Neural crest cell (in vitro differentiated cells): Measurements from ENCODE around the gene ABCA2. TPM values are rescaled to one million over a fixed set of nuclear protein-coding genes. Genes with fewer than 3 reads are reported as not detected.
"Not testable (repeated sequence)": the region's sequence is repeated elsewhere in the genome, so short reads cannot be mapped to it uniquely, and the experiment has no call there.

Source experiments
- DNase-seq: peaks from one replicate; pipeline ENCODE4 v3.0.0; 2021; ENCODE audit warnings: low read depth, mixed read lengths, low spot score
- H3K27ac Mint-ChIP-seq: one replicate; pipeline ENCODE4 v1.8.0; 2021; ENCODE audit warnings: mild to moderate bottlenecking, mixed read lengths; ENCODE audit not compliant: unreplicated experiment
- H3K27me3 Mint-ChIP-seq: 2 replicates; pipeline ENCODE4 v1.8.0; 2021; ENCODE audit warnings: low read depth, mild to moderate bottlenecking, mixed read lengths
- H3K36me3 Mint-ChIP-seq: 2 replicates; pipeline ENCODE4 v1.8.0; 2021; ENCODE audit warnings: low read depth, mild to moderate bottlenecking, mixed read lengths
- H3K4me1 Mint-ChIP-seq: 2 replicates; pipeline ENCODE4 v1.8.0; 2021; ENCODE audit warnings: mixed read lengths
- H3K4me3 Mint-ChIP-seq: one replicate; pipeline ENCODE4 v1.8.0; 2021; ENCODE audit warnings: mild to moderate bottlenecking, mixed read lengths
- H3K9me3 Mint-ChIP-seq: 2 replicates; pipeline ENCODE4 v1.8.0; 2021; ENCODE audit warnings: mixed read lengths
- total RNA-seq: library from RNA; stranded (reverse); gene quantifications from 2 replicates; pipeline ENCODE4 v1.2.1, GENCODE V29; 2021
- TF ChIP-seq, protein P1 (sequence below): fragments of 200-600 bp; sonication (generic); conservative IDR thresholded peaks from 2 replicates; pipeline ENCODE4 v1.5.0; 2021; ENCODE audit warnings: antibody characterized with exemption, mild to moderate bottlenecking

Gene ABCA2
- total RNA-seq, 1 donor from 2014 or later = 37.1 TPM

DNA sequence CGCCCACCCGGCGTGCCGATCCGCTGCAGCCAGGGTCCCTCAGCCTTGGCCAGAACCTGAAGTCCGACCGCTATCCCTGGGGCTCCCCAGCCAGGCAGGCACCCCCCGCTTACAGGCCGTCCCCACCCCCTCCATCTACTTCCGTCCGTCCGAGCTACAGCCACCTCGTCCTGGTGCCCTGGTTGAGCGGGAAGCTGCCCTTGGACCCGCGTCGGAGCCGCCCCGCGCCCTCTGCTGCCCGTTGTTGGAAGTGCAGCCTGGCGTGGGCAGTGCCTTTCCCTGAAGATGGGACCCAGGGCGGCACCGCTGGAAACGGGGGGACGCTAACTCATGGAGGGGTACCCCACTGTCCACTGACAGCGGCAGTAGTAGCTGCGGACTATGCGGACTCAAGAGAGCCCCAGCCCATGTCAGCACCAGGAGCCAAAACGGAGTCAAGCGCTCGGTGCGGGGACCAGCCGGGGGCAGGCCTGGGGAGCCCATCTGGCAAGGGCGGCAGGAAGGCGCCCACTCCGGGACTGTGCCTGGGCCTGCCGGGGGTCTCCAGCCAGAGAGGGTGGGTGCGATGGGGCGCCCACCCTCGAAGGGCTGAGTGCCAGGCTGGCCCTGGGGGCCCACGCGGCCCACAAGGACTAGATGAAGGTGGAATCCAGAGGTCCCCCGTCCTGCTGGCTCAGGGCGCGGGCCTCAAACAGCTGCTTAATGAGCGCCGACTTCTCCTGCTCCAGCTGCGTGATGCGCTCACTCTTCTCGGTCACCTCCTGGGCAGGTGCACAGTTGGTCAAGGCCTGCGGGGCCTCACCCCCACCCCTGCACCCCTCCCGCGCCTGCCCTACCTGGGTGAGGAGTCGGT, 36.2 kb upstream of the ABCA2 start:
- TF ChIP-seq, protein P1, sequence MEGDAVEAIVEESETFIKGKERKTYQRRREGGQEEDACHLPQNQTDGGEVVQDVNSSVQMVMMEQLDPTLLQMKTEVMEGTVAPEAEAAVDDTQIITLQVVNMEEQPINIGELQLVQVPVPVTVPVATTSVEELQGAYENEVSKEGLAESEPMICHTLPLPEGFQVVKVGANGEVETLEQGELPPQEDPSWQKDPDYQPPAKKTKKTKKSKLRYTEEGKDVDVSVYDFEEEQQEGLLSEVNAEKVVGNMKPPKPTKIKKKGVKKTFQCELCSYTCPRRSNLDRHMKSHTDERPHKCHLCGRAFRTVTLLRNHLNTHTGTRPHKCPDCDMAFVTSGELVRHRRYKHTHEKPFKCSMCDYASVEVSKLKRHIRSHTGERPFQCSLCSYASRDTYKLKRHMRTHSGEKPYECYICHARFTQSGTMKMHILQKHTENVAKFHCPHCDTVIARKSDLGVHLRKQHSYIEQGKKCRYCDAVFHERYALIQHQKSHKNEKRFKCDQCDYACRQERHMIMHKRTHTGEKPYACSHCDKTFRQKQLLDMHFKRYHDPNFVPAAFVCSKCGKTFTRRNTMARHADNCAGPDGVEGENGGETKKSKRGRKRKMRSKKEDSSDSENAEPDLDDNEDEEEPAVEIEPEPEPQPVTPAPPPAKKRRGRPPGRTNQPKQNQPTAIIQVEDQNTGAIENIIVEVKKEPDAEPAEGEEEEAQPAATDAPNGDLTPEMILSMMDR = peak; percentile 86
- H3K4me1 Mint-ChIP-seq = peaks cover 3% of the 10 kb centered on the region
- no peaks in the 10 kb centered on the region for H3K36me3 Mint-ChIP-seq
- peak; percentile 79 for DNase-seq
- no peak overlapping the region for H3K4me3 Mint-ChIP-seq
- H3K9me3 Mint-ChIP-seq = no peaks in the 10 kb centered on the region
- no peak overlapping the region for H3K27ac Mint-ChIP-seq
- peaks cover 9% of the 10 kb centered on the region for H3K27me3 Mint-ChIP-seq

DNA sequence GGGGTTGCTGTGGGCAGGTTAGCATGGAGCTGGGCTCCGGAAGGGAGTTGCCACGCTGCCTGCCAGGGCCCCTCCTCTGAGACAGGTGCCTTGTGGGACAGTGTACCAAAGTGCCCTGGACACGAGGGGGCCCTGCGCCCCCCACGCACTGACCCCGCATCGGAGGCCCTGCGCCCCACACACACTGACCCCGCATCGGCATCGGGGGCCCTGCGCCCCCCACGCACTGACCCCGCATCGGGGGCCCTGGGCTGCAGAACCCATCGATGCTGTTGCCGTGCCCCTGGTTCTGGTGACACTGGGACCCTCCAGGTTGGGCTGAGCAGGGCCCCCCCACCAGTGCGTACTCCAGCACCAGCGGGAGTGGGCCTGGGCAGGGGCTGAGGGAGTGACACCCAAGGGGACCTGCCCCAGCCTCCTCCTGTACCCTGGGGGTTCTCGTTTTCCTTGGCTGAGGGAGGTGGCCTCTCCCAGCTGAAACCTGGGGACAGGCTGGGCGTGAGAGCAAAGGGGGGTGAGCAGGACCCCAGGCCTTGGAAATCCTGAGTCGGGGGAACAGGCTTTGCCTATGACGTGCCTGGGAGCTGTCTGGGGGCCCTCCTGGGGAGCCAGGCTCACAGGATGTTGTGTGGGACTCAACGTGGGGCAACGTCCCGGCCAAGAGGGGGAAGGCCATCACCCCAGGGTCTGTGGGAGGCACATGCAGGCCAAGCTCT, 35.4 kb upstream of the ABCA2 start:
- DNase-seq = no peak
- Mint-ChIP-seq H3K36me3 (no peaks in the 10 kb centered on the region), H3K4me3 (no peak overlapping the region), H3K27ac (no peak overlapping the region), H3K4me1 (peaks cover 3% of the 10 kb centered on the region), H3K27me3 (peaks cover 16% of the 10 kb centered on the region), H3K9me3 (no peaks in the 10 kb centered on the region)
- TF ChIP-seq, protein P1 = no peak

GRCh38 chr9:137062798-137063197, 34.8 kb upstream of the ABCA2 start:
- DNase-seq, H3K27ac Mint-ChIP-seq, H3K9me3 Mint-ChIP-seq, H3K36me3 Mint-ChIP-seq, H3K4me3 Mint-ChIP-seq, H3K4me1 Mint-ChIP-seq: not testable (repeated sequence)
- peaks cover 17% of the 10 kb centered on the region for H3K27me3 Mint-ChIP-seq

GRCh38 chr9:137062384-137062783, 34.3 kb upstream of the ABCA2 start:
- Mint-ChIP-seq H3K4me1 (no peaks in the 10 kb centered on the region), H3K9me3 (no peaks in the 10 kb centered on the region), H3K27me3 (peaks cover 20% of the 10 kb centered on the region), H3K27ac (no peak overlapping the region), H3K36me3 (no peaks in the 10 kb centered on the region), H3K4me3 (no peak overlapping the region)
- TF ChIP-seq, protein P1 = no peak
- no peak for DNase-seq

- TF ChIP-seq, protein P1 = no peak
- H3K9me3 Mint-ChIP-seq = no peaks in the 10 kb centered on the region
- H3K27ac Mint-ChIP-seq = no peak overlapping the region
- H3K36me3 Mint-ChIP-seq = no peaks in the 10 kb centered on the region
- H3K4me1 Mint-ChIP-seq = no peaks in the 10 kb centered on the region
- no peak for DNase-seq
- H3K4me3 Mint-ChIP-seq = no peak overlapping the region
- peaks cover 51% of the 10 kb centered on the region for H3K27me3 Mint-ChIP-seq
These were observed 30.6 kb upstream of the ABCA2 start for GRCh38 chr9:137058521-137059234.
